NCI-H446 (cell line): Measurements from ENCODE around the gene C10orf53.

ENCODE experiments used
- DNase-seq, 2 experiments: peaks; one replicate each; lab custom pipeline; 2025; lab: John Stamatoyannopoulos, UW

The C10orf53 gene, protein sequence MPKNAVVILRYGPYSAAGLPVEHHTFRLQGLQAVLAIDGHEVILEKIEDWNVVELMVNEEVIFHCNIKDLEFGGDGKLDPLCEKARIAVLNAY

DNA sequence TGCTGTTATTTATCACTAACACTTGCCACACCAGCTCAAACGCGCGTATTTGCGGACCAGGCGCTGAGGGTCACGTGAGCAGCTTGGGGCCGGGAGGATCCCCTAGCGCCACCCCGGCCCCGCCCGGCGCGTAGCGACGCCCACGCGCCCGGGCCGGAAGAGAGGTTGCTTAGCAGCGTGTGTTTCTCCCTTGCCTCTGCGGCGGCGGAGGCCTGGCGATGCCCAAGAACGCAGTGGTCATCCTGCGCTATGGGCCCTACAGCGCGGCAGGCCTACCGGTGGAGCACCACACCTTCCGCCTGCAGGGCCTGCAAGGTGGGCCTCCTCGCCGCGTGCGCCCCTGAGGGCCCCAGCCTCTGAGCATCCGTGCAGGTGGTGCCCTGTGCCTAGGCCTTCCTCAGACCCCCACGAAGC lies at the start of gene C10orf53:
C10orf53 (plus strand) TSS at position 172 of the 414 bp plus-strand sequence; CDS start at position 219, 47 bp downstream.
- no peak for DNase-seq

DNA sequence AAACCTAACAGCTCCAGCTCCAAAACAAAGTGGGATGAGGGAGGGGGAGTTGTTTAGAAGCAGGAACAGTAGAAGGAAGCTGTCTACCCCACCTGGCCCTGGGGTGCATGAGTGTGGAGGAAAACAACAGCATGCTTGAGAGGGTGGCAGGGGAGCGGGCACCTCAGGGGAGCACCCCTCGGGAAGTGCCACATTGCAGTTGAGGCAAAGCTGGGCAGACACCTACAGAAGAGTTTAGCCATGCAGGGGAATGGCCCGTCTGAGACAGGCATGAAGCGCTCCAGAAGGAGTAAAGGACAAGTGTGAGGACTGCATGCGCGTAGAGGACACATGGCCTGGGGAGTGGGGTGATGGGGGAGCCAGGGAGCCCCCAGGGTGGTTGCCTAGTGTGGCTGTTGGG lies 47.5 kb upstream of the C10orf53 start:
- no peak for DNase-seq

DNA sequence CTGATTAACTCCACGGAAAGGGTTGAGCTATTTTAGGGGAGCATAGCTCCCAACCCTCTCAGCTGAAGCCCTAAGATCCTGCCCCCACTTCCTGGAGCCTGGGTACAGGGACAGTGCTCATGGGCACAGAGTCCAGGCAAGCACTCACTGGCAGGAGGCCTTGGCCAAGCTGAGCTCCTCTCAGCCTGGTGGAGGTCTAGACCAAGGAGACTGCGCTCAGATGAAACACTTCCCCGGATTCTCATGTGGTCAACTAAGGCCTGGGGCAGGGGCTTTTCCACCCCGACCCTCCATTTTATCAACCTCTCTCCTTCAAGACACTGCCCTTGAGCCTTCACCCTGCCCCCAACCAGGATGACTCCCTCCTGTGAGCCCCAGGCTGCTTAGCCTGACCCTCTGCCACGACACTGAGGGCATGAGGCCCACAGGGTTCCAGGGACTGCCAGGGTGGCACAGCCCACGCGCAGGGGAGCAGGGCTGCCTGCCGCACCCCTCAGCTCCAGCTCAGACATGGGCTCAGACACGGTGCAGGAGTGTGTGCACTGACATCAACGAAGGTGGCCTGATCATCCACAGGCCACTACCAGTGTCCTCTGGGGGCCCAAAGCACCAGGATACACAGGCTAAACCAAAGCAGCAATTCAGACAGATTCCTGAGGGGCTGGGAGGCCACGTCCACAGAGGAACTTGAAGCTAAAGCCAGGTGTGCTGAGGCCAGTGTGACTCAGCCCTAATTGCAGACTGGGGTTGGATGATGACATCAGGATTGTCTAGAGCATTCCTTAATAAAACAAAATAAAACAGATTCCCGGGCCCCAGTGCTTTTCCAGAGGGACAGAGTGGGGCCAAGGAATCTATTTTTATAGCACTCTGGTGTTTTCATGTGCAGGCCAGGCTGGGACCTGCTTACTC lies 46.8 kb upstream of the C10orf53 start:
- DNase-seq = no peak

DNA sequence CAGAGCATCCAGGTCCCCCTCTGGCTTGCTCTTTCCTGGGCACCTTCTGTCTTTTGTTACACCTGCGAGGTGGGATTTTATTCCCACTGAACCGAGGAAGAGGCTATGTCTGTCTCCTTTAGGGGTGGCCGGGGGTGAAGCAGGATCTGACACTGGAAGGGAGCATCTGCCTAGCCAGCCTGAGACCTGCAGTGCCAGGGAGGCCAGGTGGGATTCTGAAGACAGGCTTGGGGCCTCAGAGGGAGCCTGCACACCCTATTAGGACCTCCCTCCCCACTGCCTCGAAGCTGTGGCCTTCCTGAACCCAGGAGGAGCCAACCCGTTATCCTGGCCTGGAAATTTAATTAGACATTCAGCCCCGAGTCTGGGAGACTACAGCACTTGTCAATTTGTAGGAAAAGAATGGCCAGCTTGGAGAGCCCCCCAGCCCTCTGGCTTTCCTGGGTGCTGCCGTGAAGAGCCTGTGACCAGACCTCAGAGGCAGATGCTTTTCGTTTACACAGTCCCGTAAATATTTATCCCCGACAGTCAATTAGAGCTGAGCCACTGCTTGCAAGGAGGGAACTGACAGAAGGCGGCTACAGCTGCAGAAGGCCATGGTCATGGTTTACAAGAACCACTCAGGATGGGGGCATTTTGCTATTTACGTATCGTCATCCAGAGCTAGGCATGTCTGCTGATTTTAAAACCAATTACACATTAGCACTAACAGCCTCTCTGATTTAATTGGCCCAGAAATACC lies 46.0 kb upstream of the C10orf53 start:
- peak; percentile 8 to 10 for DNase-seq

DNA sequence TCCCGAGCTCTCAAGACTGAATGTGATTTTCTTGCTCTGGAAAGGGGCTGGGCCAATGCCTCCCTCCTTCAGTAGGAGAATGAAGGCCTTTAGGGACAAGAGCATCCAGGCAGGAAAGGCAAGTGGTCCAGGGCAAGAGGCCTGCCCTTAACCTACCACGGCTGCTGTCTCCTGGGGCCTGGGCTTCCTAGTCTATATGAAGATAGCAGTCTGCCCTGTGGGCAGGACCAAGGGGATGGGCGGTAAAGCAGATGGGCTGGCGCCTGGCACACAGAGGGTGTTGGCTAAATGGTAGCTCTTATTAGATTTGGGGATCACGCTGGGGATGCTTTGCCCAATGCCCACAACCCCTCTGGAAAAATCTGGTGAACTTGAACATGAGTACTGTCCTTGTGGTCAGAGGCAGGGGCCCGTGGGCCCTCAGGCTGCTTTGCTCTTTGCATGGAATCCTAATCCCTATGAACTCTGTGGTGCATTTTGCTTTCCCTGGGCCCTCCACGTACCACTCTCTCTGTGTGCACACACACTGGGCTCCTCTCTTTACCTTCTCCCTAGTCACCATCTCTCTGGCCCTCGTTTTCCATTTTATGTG lies 45.3 kb upstream of the C10orf53 start:
- no peak for DNase-seq

DNA sequence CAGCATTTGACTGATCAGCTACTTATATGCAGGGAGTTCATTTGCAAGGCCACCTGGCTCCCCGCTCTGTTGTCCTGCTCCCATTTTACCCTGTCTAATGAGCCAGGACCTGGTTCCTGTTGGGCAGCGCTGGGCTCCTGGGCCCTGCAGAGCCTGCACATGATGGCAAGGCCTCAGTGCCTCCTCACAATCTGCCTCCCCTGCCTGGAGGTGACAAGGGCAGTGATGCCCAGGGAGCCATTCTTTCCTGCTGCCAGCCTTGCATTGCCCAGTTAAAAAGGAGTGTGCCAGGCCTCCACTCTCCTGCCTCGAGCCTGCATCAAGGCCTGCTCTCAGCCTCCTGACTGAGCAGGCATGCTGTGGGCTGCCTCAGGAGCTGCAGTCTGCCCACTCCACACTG lies 37.1 kb upstream of the C10orf53 start:
- no peak for DNase-seq

DNA sequence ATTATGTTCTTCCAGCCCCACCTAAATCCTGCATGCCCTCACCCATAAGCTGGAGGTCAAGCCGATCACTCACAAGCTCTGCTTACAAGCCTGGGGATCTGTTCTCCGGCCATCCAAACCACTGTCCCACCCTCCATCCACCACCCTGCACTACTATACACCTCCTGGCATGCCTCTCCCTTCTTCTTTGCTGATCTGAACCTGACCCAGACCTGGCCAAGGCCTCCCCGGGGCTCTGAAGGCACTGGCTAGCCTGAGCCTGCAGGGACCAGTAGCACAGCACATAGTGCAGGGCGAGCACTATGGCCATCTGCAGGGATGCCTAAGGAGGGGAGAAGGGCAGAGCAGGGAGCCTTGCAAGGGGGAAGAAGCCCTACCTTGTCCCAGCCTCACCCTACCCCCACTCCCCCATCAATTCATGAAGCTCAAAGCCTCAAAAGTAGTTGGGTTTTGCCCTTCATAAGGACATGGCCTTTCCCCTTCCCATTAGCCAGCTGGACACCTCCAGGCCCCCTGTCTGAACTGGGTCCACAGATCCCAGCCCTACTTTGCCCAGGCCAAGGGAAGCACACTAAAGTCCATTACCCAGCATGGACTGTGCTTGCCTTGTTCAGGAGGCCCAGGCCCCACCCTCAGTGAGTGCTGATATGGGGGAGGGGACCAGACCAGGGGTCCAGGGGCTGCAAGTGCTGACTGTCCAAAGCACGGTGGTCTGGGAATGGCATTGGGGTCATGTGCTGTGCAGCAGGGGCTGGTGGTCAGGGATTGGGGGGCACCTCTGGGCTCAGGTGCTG lies 36.0 kb upstream of the C10orf53 start:
- DNase-seq = no peak

DNA sequence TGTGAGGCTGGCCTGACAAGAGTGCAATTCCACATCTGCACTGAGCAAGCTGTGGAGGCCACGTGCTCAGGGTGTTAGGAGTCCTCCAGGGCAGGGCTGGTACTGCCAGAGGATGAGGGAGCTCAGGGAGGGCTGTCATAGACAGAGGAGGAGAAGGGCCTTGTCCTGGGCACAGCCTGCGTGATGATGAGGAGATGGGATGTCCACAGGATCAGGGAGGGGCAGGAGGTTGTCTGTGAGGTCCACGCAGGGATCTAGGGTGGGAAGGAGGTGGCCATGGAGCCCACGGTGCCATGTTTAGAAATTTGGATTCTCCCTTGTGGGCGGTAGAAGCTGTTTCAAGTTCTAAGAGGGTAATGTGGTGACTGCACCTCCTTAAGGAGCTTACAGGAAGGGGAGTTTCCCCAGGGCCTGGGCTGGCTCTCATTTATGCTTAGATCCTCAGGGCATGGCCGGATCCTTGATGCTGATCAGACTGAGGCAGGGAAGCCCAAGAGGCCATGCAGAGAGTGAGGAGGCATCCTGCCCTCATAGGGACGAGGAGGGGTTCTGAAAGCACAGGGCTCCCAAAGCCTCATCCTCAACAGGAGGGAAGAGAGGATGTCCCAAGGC lies 35.3 kb upstream of the C10orf53 start:
- DNase-seq = no peak

DNA sequence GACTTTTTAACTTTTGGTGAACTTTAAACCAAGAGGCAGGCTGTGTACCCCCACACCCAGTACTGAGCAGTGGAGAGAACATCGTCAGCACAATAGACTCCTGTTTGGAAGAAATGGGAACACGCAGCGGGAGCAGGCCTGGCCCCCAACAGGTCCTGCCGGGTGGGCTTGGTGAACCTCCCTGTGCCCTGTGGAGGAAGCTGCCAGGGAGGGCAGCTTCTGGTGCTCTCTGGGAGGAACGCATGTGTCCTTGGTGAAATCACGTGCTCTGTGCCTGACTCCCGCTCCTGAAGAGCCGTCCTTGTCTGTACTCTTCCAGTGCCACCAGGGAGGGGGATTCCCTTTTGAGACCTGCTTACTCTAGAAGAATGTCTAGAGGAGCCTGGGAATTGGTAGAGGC lies 34.0 kb upstream of the C10orf53 start:
- no peak for DNase-seq

DNA sequence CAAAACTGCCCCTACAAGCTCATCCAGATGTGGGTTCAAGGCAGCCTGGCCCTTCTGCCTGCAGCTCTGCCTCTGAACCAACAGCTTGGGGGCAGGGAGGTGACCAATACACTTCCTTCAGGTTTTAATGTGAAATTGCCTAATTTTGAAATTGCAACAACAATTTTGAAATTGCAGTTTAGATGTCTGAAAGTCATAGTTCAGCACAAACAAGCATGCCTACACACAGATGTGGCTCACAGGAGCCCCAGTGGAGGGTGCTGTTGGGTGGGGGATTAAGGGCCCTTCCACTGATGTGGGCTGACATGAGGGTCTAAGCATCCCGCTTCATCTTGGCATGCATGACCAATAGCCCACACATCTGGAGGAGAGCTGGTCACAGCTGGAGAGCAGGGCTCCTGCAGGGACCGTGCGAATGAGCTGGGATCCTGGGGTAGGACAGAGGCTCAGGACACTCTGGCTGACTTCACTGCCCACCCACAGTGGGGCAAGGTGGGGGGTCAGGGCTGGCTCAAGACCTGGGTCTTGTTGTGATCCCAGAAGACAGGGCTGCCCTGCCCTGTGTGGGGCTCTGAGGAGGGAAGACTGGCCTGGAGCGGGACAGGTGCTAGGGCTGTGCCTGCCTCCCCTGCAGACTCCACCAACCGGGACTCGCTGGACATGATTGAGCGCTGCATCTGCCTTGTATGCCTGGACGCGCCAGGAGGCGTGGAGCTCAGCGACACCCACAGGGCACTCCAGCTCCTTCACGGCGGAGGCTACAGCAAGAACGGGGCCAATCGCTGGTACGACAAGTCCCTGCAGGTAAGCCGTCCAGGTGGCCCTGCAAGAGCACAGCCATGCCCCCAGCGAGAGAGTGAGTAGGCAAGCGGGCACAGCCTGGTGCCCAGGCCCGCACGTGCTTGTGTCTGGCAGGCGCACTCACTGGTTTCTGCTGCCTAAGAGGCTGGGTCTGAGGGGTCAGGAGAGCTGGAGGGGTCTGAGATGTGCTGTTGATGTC lies 33.3 kb upstream of the C10orf53 start:
- no peak for DNase-seq

DNA sequence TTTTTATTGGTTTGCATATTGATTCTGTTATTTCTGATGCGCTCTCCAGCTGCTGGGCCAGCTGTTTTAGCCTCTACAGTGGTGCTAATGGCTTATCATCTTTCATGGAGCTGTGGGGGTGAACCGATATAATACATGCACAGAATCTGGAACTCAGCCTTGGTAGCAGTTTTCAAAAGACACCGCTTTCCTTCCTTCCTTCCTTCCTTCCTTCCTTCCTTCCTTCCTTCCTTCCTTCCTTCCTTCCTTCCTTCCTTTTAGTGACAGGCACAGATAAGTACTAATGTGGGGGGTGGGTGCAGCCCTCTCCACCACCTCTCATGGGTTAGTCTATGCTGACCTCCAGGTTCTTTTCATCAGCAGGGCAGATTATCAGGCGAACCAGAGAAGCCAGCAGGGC lies 31.9 kb upstream of the C10orf53 start:
- no peak for DNase-seq

DNA sequence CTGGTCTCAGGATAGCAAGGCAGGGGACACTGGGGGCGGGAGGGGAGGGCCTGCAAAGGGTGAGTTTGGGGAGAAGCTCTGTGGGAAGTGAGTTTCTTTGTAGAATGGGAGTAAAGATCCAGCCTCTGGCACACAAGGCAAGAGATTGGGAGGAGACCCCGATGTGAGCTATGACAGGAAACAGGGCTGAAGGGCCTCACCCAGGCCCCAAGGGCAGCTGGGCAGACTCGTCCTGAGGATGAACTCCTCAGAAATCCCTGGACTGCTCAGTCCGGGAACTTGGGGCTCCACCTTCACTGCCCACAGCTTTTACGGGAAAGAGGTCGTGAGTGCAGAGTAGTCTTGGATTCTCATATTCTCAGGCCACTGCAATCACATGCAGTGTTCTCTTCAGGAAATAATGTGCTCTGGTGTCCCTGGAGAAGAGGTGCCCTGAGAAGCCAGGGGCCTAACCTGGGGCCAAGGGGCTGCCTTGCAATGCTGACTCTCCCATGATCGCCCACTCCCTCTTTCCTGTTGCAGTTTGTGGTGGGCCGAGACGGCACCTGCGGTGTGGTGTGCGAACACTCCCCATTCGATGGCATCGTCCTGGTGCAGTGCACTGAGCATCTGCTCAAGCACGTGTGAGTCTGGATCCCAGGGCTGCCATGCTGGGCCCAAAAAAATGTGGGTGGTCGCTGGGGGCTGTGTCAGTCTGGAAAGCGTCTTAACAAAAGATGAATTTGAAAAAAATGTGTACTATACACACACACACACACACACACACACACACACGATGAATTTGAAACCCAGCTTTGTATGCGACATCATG lies 31.3 kb upstream of the C10orf53 start:
- no peak for DNase-seq

DNA sequence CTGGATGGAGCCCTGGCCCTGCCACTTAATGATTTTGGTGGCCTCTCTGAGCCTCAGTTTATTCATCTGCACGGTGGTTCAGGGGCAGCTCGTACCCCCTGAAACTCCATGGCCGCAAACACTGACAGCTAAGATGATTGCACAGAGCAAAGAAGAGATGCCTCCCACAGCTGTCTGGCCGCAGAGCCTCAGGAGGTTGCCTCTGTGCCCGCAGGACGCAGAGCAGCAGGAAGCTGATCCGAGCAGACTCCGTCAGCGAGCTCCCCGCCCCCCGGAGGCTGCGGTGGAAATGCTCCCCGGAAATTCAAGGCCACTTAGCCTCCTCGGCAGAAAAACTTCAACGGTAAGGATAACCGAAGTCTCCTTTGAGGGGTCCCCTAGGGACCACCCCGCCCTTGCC lies 30.2 kb upstream of the C10orf53 start:
- DNase-seq = no peak

DNA sequence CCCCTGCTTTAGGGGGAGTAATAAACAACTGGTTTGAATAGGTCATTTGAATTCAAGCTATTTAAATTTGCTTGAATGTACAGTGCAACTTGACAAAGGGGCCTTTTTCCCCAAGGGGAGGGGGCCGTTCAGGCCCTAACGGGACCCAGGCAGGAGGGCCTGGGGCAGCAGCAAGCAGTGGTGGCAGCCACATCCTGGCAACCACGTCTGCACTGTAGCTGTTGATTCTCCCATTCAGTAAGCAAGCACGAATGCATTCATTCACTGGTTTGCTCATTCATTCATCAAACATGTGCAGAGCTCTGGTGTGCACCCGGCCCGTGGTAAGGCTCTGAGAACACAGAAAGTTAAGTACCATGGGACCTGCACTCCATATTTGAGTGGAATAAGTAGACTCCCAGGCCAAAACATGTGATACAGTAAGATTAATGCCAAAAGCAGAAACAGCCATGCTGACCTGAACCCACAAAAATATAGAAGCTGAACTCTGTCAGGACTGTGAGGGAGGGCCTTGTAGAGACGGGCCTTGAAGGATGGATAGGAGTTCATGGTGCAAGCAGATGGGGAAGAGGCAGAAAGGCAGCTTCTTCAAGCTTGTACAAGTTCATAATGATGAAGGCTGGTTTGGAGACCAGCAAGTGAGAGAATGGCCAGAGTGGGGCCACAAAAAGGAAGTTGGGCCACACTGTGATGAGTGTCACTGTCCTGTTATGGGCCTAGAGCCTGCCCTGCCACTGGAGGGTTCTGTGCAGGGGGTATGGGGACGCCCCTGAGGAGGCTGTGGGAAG lies 29.3 kb upstream of the C10orf53 start:
- DNase-seq = no peak

DNA sequence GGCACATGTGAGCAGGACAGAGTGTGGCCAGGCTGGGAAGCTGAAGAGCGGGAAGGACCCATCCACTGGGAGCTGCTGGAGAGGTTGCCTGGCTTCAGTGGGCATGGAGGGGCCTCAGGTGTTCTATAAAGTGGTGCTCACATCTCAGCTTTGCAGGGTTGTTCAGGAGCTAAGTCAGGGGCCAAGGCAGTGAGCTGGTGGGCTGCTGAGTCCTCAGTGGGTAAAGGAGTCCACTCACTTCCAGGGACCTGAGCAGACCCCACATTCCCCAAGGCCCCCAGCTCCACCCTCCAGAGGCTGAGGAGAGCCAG lies 28.8 kb upstream of the C10orf53 start:
- no peak for DNase-seq

DNA sequence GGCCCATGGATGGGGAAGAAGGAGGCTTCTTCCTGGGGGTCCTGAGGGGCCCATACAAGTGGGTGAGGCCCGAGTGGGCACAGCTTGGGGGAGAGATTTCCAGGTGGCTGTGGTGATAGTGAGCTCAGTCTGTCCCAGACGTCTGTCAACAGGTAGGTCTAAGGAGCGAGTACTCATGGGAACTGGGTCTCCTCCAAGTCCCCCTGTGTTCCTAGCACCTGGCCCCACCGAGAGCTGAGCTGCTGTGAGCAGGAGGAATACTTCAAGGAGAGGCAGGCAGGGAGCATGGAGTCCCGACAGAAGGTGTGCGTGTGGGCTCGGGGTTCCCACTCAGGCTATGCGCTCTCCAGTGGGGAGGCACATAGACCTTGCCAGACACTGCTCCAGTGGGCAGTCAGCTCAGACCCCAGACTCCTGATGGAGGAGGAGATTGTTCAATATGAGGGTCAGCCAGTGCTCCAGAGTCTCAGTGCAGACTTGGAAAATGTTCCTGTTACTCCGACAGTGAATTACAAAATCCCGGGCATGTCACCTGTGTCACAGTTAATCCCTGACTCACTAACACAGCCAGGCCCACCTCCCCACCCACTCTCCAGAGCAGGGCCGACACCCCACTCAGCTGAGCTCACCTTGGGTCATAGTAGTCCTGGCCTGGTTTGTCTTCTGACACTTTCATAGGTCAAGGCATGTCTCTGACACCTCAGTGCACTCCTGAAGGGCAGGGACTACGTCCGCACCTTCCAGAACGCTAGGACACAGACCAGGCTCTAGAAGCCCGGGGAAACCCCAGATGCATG lies 28.2 kb upstream of the C10orf53 start:
- DNase-seq = no peak

DNA sequence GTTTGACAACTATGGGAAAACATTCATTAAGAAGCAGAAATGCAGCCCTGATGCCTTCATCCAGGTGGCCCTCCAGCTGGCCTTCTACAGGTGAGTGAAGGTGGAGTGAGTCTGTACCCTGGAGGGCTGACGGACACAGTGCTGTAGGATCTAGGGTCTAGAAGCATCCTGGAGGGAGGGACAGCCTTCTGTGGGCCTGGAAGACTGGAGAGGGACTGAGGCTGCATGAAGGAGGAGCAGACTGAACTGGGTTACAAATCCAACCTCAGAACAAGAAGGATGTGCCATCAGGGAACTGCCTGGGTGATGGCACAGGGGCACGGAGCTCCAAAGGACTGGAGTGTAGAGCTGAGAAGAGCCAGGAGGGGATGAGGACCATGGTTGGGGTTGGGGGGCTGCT lies 27.5 kb upstream of the C10orf53 start:
- DNase-seq = no peak
